Measurements from ENCODE around the gene OTUD4.
"Not testable (repeated sequence)": the region's sequence is repeated elsewhere in the genome, so short reads cannot be mapped to it uniquely, and the experiment has no call there.

The OTUD4 gene, protein sequence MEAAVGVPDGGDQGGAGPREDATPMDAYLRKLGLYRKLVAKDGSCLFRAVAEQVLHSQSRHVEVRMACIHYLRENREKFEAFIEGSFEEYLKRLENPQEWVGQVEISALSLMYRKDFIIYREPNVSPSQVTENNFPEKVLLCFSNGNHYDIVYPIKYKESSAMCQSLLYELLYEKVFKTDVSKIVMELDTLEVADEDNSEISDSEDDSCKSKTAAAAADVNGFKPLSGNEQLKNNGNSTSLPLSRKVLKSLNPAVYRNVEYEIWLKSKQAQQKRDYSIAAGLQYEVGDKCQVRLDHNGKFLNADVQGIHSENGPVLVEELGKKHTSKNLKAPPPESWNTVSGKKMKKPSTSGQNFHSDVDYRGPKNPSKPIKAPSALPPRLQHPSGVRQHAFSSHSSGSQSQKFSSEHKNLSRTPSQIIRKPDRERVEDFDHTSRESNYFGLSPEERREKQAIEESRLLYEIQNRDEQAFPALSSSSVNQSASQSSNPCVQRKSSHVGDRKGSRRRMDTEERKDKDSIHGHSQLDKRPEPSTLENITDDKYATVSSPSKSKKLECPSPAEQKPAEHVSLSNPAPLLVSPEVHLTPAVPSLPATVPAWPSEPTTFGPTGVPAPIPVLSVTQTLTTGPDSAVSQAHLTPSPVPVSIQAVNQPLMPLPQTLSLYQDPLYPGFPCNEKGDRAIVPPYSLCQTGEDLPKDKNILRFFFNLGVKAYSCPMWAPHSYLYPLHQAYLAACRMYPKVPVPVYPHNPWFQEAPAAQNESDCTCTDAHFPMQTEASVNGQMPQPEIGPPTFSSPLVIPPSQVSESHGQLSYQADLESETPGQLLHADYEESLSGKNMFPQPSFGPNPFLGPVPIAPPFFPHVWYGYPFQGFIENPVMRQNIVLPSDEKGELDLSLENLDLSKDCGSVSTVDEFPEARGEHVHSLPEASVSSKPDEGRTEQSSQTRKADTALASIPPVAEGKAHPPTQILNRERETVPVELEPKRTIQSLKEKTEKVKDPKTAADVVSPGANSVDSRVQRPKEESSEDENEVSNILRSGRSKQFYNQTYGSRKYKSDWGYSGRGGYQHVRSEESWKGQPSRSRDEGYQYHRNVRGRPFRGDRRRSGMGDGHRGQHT

DNA sequence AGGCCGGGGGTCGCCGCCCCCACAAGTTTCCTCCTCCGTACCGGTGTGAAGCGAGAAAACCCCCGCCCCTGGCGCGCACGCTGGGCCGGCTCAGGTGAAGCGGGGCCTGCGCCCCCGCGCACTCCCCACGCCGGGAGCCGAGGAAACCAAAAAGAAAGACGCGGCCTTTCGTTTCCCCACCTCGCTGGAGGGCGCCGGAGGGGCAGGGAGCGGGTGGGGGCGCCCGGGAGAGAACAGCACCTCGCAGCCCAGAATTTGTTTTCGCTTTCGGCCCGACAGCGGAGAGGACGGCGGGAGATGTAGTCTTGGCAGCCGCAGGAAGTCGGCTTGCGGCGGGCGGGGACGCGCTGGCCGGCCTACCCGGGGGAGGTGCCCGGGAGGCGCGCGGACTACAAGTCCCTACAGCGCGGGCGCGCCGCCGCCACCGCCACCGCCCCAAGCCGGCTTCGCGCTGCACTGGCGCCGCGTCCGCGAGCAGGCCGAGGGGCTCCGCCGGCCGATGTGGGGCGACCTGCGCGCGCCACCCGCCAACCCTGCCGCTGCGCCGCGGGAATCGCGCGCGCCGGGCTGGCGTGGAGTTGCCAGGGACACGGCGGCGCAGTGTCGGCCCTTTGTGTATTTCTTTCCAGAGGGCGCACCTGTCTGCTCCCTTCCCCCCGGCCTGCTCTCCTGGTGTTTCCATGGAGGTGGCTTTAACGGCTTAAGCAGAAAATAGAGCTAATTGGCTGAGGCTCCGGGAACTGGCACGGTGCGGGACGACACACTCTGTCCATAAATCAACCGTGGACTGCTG, at the start of gene OTUD4:
Gene OTUD4, minus strand, starts transcription at position 292 of the 793 bp plus-strand sequence. CDS start 616 bp downstream, outside the sequence.
- DNase-seq (ENCODE audit: low read depth), result peak; percentile 88

DNA sequence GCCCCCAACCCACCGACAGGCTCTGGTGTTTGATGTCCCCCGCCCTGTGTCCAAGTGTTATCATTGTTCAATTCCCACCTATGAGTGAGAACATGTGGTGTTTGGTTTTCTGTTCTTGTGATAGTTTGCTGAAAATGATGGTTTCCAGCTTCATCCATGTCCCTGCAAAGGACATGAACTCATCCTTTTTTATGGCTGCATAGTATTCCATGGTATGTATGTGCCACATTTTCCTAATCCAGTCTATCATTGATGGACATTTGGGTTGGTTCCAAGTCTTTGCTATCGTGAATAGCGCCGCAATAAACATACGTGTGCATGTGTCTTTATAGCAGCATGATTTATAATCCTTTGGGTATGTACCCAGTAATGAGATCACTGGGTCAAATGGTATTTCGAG, 42.8 kb upstream of the OTUD4 start:
- DNase-seq (ENCODE audit: low read depth), result not testable (repeated sequence)

DNA sequence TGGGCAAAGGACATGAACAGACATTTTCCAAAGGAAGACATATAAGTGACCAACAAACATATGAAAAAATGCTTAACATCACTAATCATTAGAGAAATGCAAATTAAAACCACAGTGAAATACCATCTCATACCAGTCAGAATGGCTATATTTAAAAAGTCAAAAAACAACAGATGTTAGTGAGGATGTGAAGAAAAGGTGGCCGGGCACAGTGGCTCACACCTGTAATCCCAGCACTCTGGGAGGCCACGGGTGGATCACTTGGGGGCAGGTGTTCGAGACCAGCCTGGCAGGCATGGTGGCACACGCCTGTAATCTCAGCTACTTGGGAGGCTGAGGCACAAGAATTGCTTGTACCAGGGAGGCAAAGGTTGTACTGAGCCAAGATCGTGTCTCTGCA, 41.1 kb upstream of the OTUD4 start:
- not testable (repeated sequence) for DNase-seq (ENCODE audit: low read depth)

DNA sequence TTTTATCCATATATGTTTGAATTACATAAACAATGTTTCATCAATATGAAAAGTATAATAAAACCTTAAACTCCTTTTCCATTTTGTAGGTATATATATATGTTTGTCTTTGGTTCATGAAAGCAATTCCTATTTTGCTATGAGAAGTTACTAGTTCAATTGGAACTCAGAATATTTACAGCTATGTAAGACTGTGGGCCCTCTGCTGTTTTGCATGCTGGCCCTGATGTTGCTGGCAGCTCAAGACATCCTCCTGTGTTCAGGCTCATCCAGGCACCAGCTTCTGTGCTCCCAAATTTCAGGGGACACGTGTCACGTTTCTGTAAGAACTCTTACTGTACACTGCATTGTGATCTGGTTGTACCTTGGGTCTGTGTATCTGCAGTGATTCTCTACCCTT, 38.7 kb upstream of the OTUD4 start:
- no peak for DNase-seq (ENCODE audit: low read depth)

DNA sequence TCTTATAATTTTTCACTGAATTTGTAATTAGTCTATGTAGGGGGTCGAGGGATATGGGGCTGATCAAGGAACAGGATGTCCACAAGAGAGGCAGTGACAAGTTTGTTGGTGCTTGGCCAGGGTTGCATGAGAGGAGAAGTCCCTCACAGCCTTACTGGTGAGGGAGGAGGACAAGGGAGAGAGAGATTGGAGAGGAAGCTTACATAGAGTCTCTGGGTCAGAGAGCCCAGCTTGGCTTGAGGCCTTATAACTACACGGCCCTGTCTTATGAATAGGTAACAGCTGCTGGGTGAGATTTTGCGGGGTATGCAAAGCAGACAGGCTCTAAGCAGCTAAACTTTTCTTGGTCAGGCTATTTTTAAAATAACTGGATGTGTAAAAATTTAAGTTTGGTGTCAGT, 37.9 kb upstream of the OTUD4 start:
- DNase-seq (ENCODE audit: low read depth), result no peak

DNA sequence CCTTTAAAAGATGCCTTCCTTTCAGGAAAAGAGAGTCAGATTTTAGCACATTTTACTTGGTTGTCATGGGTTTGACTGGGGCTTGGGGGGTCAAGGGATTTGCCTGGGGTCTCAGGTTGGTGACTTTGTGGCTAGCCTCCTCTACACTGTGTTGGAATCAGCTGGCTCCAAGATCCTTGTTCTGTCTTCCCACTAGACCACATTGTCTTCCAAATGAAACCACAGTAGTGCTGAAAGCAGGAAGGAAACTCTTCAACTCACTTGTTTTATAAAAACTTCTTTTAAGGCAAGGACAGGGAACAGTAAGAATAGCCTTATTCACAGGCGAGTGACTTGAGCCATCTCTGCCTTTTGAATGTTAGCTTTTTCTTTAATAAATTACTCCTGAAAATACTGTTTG, 37.0 kb upstream of the OTUD4 start:
- no peak for DNase-seq (ENCODE audit: low read depth)

DNA sequence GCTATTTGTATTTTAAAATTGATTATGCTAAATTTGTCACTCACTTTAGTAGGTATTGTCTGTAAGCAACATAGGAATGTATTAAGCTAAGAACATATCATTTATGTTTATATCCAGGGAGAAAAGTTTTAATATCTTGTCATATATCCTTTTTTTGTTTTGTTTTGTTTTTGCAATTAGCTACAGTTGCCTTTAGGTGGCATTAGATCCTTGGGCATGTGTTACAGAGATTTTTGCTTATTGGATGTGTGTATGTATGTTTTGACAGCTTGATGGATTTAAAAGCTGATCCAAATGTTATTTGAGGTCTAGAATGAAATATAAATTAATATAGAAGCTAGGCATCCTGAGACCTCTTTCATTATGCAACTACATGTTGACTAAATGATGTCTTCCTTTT, 36.1 kb upstream of the OTUD4 start:
- DNase-seq (ENCODE audit: low read depth), result no peak

DNA sequence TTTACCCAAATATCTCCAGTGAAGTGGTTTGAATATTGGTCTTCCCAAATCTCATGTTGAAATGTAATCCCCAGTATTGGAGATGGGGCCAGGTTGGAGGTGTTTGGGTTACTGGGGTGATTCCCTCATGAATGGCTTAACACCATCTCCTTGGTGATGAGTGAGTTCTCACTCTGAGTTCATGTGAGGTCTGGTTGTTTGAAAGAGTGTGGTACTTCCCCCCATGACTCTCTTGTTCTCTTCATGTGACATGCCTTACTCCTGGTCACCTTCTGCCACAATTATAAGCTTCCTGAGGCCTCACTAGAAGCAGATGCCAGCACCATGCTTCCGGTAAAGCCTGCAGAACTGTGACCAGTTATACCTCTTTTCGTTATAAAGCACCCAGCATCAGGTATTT, 32.9 kb upstream of the OTUD4 start:
- no peak for DNase-seq (ENCODE audit: low read depth)

DNA sequence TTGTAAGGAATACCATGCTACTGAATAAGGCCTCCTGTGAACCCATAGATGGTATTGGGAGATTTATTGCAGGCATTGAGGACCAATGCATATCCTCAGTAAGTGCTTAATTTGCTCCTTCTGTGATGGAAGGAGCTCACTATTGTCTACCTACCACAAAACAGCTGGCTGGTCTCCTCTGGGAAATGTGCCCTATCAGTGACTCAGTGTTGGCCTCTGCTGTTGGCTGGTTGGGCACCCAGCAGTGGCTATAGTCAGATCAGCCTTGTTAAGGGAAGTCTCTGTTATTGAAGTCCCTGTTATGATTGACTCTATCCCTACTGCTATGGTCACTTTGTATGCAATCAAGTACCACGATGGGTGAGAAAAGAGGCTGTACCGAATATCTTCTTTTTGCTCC, 27.5 kb upstream of the OTUD4 start:
- DNase-seq (ENCODE audit: low read depth), result no peak

DNA sequence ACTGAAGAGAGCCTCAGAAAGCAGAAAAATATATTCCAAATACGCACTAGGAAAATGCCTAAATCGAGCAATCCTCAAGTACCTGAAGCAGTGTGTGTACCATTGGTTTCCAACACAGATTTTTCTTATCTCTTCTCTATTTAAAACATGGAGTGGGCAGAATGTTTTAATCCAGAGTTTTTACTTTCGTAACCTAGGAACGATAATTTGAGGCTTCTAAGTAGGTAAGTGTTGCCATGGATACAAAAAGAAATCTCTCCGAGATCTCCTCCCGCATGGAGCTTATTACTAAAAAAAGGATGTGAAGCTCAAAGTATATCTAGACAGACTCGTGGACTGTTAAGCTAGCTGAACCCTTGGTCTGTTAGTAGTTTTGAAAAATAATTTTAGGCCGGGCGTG, 23.0 kb upstream of the OTUD4 start:
- no peak for DNase-seq (ENCODE audit: low read depth)

DNA sequence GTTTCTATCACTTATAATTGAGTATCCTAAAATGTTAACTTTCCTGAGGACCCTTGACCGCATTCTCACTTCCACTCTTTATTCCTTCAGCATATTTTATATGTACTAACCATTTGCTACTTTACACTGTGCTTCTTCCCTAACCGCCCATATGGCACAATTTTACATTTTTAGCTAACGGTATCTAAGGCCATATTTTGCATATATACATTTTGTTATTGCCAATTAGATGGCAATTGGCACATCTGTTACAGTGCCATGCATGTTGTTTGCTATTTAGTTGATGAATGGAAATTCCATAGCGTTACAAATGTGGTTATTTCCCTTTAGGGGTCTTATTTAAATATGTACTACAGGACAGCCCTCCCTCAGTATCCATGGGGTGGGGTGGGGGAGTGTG, 20.0 kb upstream of the OTUD4 start:
- DNase-seq (ENCODE audit: low read depth), result no peak

DNA sequence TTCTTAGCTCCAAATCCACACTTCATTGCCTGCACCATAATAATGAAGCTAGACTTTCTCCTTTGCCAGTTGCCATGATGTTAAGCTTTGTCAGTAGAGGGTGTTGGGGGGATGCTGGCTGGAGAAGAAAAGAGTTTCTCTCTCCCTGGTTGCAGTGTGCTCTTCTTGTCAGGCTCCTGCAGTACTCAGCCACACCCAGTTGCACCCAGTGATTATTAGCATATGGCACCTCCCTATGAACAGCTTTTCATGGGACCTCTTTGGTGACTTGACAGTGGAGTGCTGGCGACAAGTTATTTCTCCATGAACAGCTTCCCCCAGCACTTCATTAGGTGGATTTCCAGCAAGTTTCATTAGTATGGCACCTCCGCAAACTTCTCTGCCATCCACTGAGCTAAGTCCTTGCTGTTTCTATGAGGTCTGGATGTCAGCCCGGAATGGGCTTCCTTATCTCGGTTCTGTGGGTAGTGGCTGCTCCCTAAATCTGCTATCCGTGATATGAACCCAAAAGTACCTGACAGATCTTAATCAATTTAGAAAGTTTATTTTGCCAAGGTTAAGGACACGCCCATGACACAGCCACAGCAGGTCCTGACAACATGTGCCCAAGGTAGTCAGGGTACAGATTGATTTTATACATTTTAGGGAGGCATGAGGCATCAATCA, 18.8 kb upstream of the OTUD4 start:
- no peak for DNase-seq (ENCODE audit: low read depth)

DNA sequence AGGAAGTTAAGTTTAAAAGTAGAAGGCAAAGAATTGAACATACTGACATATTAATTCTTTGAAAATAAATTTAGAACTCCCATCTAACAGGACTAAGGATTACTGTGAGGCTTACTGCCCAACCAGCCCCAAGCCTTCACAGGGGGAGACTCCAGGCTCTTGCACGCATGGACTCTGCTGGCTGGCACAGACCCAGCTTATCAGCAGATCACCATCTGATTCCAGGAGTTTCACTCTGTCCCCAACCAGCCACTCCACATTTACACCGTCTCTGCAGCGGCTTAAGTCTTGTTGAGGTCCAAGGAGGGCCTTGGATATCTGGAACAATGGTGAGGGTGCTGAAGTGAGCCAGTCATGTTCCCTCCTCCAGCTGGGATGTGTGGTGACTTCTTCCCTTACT, 16.4 kb upstream of the OTUD4 start:
- no peak for DNase-seq (ENCODE audit: low read depth)

DNA sequence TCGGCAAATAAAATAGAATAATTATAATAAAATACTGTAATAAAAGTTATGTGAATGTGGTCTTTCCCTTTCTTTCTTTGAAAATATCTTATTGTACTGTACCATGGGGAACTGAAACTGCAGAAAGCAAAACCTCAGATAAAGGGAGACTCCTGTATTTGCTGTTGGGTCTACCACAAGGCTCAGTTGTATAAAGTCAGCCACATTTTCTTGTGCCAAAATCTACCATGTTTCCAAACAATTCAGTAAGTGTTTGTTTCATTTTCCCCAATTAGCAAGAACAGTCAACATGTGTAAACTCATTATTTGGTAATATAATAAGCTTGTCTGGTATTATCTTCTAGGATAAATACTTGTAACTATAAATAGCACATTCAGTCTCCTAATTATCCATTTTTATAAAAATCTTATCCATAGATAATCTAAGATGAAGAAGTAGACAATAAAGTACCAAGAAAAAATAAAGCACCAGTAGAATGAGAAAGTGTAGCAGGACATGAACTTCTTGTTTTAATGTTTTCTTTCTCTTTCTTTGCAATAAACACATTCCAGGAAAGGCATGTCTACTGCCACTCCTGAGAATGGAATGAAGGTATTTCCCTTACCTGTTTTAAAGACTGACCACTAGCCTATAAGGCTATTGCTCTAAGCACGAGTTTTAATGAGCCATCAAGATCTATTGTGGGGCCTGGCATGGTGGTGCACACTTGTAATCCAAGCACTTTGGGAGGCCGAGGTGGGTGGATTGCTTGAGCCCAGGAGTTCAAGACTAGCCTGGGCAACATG, 15.0 kb upstream of the OTUD4 start:
- DNase-seq (ENCODE audit: low read depth), result no peak

DNA sequence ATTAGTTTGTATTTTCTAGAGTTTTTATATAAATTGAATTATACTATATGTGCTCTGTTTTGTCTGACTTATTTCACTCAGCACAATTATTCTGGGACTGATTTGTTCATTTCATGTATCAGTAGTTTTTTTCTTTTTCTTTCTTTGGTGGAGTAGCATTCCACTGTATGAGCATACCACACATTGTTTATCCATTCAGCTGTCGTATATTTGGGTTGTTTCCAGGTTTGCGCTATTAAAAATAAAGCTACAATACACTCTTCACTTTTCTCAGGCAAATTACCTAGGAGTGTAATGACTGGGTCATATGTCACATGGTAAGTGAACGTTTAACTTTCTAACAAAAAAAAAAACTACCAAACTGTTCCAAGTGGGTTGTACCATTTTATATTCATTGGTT, 9.6 kb upstream of the OTUD4 start:
- DNase-seq (ENCODE audit: low read depth), result no peak

DNA sequence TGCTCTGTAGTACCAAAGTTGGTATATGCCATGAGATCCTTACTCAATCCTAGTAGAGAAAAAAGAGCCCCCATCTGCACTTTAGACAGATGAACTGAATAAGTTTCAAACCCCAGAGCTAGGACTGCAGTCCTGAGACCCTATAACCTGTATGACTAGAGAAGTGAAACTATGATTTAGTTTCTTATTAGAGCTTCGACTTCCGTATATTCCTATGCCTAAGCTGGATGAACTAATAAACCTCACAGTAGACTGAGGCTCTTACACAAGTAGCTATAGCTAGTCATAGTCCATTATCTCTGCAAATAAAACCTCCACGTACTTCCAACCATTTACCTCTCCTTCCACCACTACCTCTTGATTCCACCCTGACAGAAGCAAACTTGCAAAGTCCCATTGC, 6.3 kb upstream of the OTUD4 start:
- DNase-seq (ENCODE audit: low read depth), result no peak

DNA sequence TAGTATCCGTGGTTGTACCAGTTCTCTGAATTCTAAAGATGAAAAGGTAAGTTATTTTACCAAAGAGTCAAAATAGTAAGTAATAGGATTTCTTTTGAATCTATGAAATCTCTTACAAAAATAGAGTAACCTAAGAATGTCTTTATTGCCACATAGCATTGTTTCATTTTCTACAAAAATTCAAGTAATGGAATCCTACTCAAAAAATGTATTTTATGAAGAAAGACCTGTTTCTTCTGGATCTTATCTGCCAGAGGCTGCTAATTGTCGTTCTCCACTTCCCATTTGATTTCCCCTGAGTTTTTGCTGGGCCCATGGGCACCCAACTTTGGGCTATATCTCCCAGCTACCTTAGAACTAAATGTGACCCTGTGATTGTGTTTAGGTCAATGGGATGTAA, 3.2 kb upstream of the OTUD4 start:
- DNase-seq (ENCODE audit: low read depth), result no peak

DNA sequence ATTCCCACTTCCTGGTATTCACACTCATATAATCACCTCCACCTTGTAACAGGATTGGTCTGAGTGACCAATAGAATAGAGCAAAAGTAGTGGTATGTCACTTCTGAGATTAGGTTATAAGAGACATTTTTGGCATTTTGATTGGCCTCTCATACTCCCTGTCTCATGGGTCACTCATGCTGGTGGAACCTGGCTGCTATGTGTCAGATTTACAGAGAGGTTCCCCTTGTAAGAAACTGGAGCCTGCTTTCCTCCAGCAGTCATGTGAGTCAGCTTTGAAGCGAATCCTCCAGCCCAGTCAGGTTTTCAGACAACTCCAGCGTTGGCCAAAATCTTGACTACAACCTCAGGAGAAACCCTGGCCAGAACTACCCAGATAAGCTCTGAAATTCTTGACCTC, 2.6 kb upstream of the OTUD4 start:
- no peak for DNase-seq (ENCODE audit: low read depth)

DNA sequence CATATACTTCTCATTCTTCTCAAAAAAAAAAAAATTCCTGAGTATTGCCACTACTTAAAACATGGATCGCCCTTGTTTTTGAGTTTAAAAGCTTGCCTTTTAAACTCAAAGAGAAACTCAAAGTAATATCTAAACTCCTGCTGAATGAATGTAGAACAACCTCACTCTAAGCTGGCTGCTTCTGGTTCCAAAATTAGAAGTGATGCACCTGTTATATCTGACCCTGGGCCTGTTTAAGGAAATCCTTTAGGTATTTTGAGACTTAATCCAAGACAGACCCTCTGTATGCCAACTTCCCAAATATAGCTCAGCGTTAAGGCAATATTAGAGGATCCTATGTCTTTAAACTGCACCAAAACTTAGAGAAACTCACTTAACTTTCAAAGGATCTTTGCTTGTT, 1.8 kb upstream of the OTUD4 start:
- DNase-seq (ENCODE audit: low read depth), result no peak

DNA sequence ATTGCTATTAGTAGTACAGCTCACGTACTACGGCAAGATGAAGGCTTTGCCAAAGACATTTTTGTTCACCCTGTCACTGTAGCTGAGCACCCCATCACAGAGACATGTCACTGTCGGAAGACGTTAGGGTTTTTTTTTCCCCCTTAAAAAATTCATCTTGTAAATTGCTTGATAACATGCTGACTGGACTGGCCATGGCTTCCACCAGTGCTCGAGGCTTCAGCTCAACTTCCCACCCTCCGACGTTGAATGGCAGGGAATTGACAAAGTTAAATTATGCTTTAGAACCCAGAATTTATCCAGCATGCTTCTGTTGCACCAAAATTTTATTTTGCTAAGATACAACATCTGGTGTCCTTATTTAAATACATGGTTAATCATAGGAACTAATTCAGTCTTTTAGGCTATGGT, 707 bp upstream of the OTUD4 start:
- no peak for DNase-seq (ENCODE audit: low read depth)

DNA sequence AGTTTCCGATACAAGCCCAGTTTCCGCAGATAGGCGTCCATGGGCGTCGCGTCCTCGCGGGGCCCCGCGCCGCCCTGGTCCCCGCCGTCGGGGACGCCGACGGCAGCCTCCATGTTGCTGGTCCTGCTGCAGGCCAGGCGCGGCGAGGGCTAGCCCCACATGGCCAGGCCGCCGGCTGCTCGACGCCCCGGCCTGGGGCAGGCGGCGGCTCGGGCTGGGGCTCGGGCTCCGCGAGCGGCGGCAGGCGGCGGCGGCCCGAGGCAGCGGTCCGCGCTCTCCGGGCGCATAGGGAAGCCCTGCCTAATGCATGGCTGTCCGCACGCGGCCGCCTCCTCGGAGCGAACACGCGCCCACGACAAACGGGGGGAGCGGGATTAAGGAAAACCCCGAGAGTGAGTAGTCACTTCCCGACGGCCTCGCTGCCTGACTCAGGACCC, 510 bp downstream of the OTUD4 start:
- DNase-seq (ENCODE audit: low read depth), result not testable (repeated sequence)

All from activated T-cell treated with anti-CD3 and anti-CD28 coated beads for 1 hour (primary cell).